HG03442 (cell line): ENCODE data around the gene ATP1A4.

ENCODE experiments used
- ATAC-seq: cut with Tn5 transposase; IDR thresholded peaks from one replicate; pipeline ENCODE4 v1.9.1; 2021; ENCODE audit warnings: mild to moderate bottlenecking, moderate library complexity; ENCODE audit not compliant: unreplicated experiment

The ATP1A4 gene

GRCh38 chr1:160224606-160225005 lies 73.2 kb downstream of the ATP1A4 start:
- ATAC-seq = no peak

DNA sequence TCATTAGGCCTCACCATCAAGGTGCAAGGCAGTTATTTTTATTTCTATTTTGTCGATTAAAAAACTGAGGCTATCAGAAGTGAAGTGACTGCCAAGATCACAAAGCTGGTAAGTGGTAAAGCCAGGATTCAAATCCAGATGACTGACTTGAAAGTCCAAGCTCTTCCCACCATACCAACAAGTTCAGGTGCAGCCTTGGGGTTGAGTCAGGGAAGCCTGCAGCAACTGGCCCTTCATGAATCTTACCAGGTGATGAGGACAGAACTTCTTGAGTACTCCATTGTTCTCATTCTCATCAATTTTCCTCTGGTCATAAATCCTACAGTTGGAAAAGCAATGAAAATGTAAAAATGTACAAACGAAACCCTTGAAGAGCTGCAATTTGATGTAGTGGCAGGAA lies 73.9 kb downstream of the ATP1A4 start:
- ATAC-seq = no peak

GRCh38 chr1:160226623-160227022 lies 75.2 kb downstream of the ATP1A4 start:
- no peak for ATAC-seq

DNA sequence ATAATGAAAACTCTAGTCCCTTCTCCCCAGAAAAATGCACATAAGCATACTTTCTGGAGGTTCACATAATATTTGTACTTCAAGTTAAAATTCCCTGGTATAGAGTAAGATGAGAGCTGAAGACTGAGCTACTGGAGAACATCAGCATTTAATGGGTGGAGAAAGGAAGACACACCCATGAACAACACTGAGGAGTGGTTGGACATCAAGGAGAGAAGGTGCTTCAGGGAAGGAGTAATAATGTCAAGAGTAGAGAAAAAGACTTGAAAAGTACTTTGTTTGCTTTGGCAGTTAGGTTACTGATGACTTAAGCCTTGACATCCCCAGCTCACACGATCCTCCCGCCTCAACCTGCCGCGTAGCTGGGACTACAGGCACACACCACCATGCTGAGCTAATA lies 75.6 kb downstream of the ATP1A4 start:
- no peak for ATAC-seq

DNA sequence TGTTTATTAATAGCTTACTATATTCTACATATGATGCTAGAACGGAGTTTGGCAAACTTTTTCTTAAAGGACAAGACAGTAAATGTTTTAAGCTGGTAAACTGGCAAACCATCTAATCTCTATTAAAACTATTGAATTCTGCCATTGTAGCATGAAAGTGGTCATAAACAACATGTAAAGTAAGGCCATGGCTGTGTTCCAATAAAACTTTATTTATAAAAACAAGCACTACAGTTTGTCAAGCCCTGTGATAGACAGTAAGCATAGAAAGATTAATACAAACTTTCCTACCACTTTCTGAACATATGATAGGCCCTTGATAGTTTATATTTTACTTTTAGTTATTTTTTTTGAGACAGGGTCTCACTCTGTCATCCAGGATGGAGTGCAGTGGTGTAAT lies 76.2 kb downstream of the ATP1A4 start:
- ATAC-seq = no peak

DNA sequence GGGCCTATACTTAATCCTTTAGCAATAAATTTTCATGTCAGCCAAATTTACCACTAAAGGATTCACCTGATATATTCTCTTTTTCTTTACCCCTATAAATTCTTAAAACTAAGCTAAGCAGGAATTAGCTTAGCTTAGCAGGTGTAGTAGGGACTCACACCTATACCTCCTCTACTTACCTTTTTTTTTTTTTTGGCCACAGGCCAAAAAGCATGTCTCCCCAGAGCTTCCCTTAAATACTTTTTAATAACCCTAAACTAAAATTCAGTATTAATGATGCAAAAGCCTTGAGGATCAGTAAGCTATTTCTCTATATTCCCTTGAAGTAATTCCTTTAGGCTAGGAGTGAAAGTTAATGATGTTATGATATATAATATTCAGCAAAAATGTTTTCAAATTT lies 77.0 kb downstream of the ATP1A4 start:
- no peak for ATAC-seq

GRCh38 chr1:160232911-160233310 lies 81.5 kb downstream of the ATP1A4 start:
- ATAC-seq = no peak
